A549 (cell line): ENCODE measurements around the gene ILDR2. TPM values are rescaled to one million over a fixed set of nuclear protein-coding genes. Genes with fewer than 3 reads are reported as not detected.
A peak's percentile ranks its signal among the peaks of the same experiment; 100 is the strongest.

Experiments
- ATAC-seq, 2 experiments: fragments of 200-7000 bp in 1 of 2; fragments of >200 bp in 1 of 2; cut with Nextera tagmentation in 1 of 2; cut with Tn5 transposase in 1 of 2; 3 replicates each; pipeline versions ENCODE4 v1.8.0 to v1.9.1; 2018 to 2020; ENCODE audit warnings: mild to moderate bottlenecking in 1 of 2, moderate library complexity in 1 of 2
- CTCF ChIA-PET: fragments of 300-600 bp; sonication (Branson Sonifier 250); formaldehyde crosslinking; extraction: SDS; loops from one replicate; lab custom pipeline; 2021; ENCODE audit warnings: antibody characterized with exemption, inconsistent platforms; lab: Yijun Ruan, JAX
- POLR2A ChIA-PET: fragments of 350-600 bp; formaldehyde crosslinking; extraction: SDS; loops from one replicate; lab custom pipeline; 2021; ENCODE audit warnings: antibody characterized with exemption, inconsistent platforms; lab: Yijun Ruan, JAX
- DNase-seq, 2 experiments: peaks; one replicate each; pipeline versions ENCODE4 v3.0.0 to v3.0.0-alpha.2; 2011 to 2016; ENCODE audit warnings: low read depth in 1 of 2, low spot score in 1 of 2
- FAIRE-seq: peaks from 2 replicates; lab custom pipeline; 2011; peaks lifted over from hg19 to GRCh38; lab: Jason Lieb, UNC
- H3K27ac ChIP-seq, 2 experiments: fragments of >200 bp; sonication (Bioruptor Twin); formaldehyde crosslinking; 3 replicates each; pipeline ENCODE4 v1.5.1; 2016 to 2017
- H3K4me1 ChIP-seq: fragments of >200 bp; sonication (Bioruptor Twin); formaldehyde crosslinking; 3 replicates; pipeline ENCODE4 v1.6.1; 2016
- H3K4me2 ChIP-seq: fragments of >200 bp; sonication (Bioruptor Twin); formaldehyde crosslinking; 3 replicates; pipeline ENCODE4 v1.6.1; 2016
- H3K4me3 ChIP-seq: fragments of >200 bp; sonication (Bioruptor Twin); formaldehyde crosslinking; 3 replicates; pipeline ENCODE4 v1.5.1; 2016
- H3K9me3 ChIP-seq: fragments of >200 bp; sonication (Bioruptor Twin); formaldehyde crosslinking; 3 replicates; pipeline ENCODE4 v1.6.1; 2016
- BCL3 ChIP-seq: fragments of >200 bp; sonication (Bioruptor Twin); formaldehyde crosslinking; IDR thresholded peaks from 3 replicates; pipeline ENCODE4 v1.6.1; 2016
- BHLHE40 ChIP-seq: IDR thresholded peaks from 2 replicates; pipeline ENCODE4 v1.6.1; 2012; ENCODE audit warnings: low read depth, low read length, inconsistent platforms
- CHD4 ChIP-seq: fragments of 200-600 bp; sonication (generic); IDR thresholded peaks from 2 replicates; pipeline ENCODE4 v1.6.1; 2016; ENCODE audit warnings: antibody characterized with exemption, mild to moderate bottlenecking, borderline replicate concordance
- EHF ChIP-seq: fragments of 250-450 bp; sonication (Bioruptor Pico); IDR thresholded peaks from 2 replicates; pipeline ENCODE4 v1.5.0; 2020; ENCODE audit warnings: mild to moderate bottlenecking
- GATA3 ChIP-seq: IDR thresholded peaks from 2 replicates; pipeline ENCODE4 v1.6.1; 2012; ENCODE audit warnings: borderline replicate concordance
- HDAC2 ChIP-seq: fragments of 200-600 bp; sonication (generic); IDR thresholded peaks from 2 replicates; pipeline ENCODE4 v1.6.1; 2016
- HEYL ChIP-seq: fragments of 250-450 bp; sonication (Bioruptor Pico); IDR thresholded peaks from 2 replicates; pipeline ENCODE4 v1.8.0; 2021; ENCODE audit warnings: mild to moderate bottlenecking, moderate library complexity
- HOXA7 ChIP-seq: fragments of 250-450 bp; sonication (Bioruptor Pico); IDR thresholded peaks from 2 replicates; pipeline ENCODE4 v1.5.0; 2020; ENCODE audit warnings: mild to moderate bottlenecking, moderate library complexity
- JUN ChIP-seq, 2 experiments: fragments of >200 bp; sonication (Bioruptor Twin); formaldehyde crosslinking; IDR thresholded peaks; 2 replicates in 1 of 2; 3 replicates in 1 of 2; pipeline ENCODE4 v1.6.1; 2016 to 2017
- MAFK ChIP-seq: fragments of 450-650 bp; IDR thresholded peaks from 2 replicates; pipeline ENCODE4 v1.6.1; 2014; ENCODE audit not compliant: partially characterized antibody
- MAZ ChIP-seq: fragments of 150-350 bp; IDR thresholded peaks from 2 replicates; pipeline ENCODE4 v1.6.1; 2014; ENCODE audit warnings: antibody characterized with exemption, low read depth, low read length, borderline replicate concordance
- MYC ChIP-seq: IDR thresholded peaks from 2 replicates; pipeline ENCODE4 v1.6.1; 2012; ENCODE audit warnings: mild to moderate bottlenecking, inconsistent platforms, low read length, improper control_type of control experiment, borderline replicate concordance
- NPAS2 ChIP-seq: fragments of 250-450 bp; sonication (Bioruptor Pico); IDR thresholded peaks from 2 replicates; pipeline ENCODE4 v1.8.0; 2022; ENCODE audit warnings: mild to moderate bottlenecking, moderate library complexity, borderline replicate concordance
- POLR2A ChIP-seq: IDR thresholded peaks from 2 replicates; pipeline ENCODE4 v1.6.1; 2012; ENCODE audit warnings: mild to moderate bottlenecking, low read length
- RNF2 ChIP-seq: fragments of 200-600 bp; sonication (generic); IDR thresholded peaks from 2 replicates; pipeline ENCODE4 v1.6.1; 2016; ENCODE audit warnings: low read depth, mild to moderate bottlenecking, antibody characterized with exemption, moderate library complexity, borderline replicate concordance
- SREBF2 ChIP-seq: fragments of 450-650 bp; IDR thresholded peaks from 2 replicates; pipeline ENCODE4 v1.6.1; 2014; ENCODE audit warnings: mild to moderate bottlenecking, moderate library complexity
- TP53 ChIP-seq: fragments of 250-450 bp; sonication (Bioruptor Pico); IDR thresholded peaks from 2 replicates; pipeline ENCODE4 v1.5.0; 2021; ENCODE audit warnings: mild to moderate bottlenecking, moderate library complexity
- ZNF302 ChIP-seq: fragments of 250-450 bp; sonication (Bioruptor Pico); IDR thresholded peaks from 2 replicates; pipeline ENCODE4 v1.9.0; 2021; ENCODE audit warnings: inconsistent platforms, mild to moderate bottlenecking, moderate library complexity
- WGBS: methylation state at CpG from one replicate; pipeline ENCODE4 v1.1.6; 2017; ENCODE audit errors: missing lambda C conversion rate; 5-methylcytosine and 5-hydroxymethylcytosine counted together
- polyA plus RNA-seq, 4 experiments: library from polyadenylated mRNA; depleted of rRNA in 3 of 4; stranded (reverse); fragments of >200 nt; fragmentation: RNase III in 1 of 4; extraction: RNeasy Plus Mini Kit Qiagen cat#74134 plus additional on column Dnase treatment in 1 of 4; gene quantifications; 2 replicates in 3 of 4; 3 replicates in 1 of 4; pipeline ENCODE4 v1.2.3, GENCODE V29; 2011 to 2017
- TF ChIP-seq, protein P1 (sequence below): fragments of 200-600 bp; sonication (generic); IDR thresholded peaks from 2 replicates; pipeline ENCODE4 v1.6.1; 2016; ENCODE audit warnings: antibody characterized with exemption, mild to moderate bottlenecking, moderate library complexity
- TF ChIP-seq, protein P2 (sequence below): IDR thresholded peaks from 2 replicates; pipeline ENCODE4 v1.6.1; 2012

The ILDR2 gene
- polyA plus RNA-seq, 2 of the 4 experiments (the other 2 are of a cell fraction) = 0.04 TPM; not detected in 1

DNA sequence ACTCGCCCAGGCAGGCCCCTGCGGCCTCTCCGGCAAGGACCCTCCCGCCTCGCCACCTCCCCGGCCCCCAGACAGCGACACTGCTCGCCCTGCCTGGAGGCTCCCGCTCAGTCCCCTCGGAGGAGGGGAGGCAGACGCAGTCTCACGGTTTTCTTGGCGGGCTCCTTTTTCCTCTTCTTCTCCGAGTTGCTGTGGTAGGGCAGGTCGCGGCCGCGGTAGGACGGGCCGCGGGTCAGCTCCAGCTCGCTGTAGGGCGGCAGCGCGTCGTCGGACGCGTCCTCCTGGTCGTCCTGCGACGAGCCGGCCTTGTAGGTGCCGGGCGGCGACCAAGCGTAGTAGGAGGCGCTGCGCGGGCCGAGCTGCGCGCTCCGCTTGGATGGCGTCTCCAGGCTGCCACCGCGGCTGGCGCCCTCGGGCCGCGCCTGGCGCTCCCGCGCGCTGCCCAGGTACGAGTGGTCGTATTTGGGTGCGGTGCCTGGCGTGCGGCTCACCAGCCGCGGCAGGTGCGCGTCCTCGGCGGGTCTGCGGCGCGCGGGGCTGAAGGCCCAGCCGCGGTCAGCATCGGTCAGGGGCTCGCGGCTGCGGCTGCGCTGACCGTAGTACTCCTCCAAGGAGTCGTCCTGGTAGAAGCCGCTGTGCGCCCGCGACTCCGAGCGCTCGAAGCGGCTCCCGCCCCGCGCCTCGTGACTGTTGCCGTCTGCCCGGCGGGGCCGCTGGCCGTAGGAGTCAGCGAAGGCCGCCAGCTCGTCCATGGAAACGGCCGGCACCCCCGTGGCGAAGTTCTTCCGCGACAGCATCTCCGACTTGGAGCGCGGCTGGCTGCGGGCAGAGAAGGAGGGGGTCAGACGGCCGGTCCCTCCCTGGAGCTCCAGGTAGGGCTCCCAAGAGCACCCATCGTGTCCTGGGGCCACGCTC is 54.5 kb downstream of the ILDR2 start:
- Histone ChIP-seq H3K4me2 (peak overlapping the region; percentile 71), H3K9me3 (no peaks in the 10 kb centered on the region; the same call in 2 of the 3 replicates), H3K4me3 (peak overlapping the region; percentile 37), H3K27ac (no peak overlapping the region), H3K4me1 (no peaks in the 10 kb centered on the region)
- WGBS = 63% methylated on average over 21 of the region's 113 CpGs
- ATAC-seq (peak; percentile 57 to 73), FAIRE-seq (no peak), DNase-seq (peak in 1 of 2 experiments; percentile 15)
- ChIA-PET CTCF (interaction anchor here (3.1 kb wide), 2 partner anchors 11 to 138 kb away, joined by 12 to 19 read pairs; no protein-coding TSS in a partner anchor), POLR2A (no interaction called here)
- no peak for TF ChIP-seq MAZ
- no peak for TF ChIP-seq HDAC2
- TF ChIP-seq, protein P1, sequence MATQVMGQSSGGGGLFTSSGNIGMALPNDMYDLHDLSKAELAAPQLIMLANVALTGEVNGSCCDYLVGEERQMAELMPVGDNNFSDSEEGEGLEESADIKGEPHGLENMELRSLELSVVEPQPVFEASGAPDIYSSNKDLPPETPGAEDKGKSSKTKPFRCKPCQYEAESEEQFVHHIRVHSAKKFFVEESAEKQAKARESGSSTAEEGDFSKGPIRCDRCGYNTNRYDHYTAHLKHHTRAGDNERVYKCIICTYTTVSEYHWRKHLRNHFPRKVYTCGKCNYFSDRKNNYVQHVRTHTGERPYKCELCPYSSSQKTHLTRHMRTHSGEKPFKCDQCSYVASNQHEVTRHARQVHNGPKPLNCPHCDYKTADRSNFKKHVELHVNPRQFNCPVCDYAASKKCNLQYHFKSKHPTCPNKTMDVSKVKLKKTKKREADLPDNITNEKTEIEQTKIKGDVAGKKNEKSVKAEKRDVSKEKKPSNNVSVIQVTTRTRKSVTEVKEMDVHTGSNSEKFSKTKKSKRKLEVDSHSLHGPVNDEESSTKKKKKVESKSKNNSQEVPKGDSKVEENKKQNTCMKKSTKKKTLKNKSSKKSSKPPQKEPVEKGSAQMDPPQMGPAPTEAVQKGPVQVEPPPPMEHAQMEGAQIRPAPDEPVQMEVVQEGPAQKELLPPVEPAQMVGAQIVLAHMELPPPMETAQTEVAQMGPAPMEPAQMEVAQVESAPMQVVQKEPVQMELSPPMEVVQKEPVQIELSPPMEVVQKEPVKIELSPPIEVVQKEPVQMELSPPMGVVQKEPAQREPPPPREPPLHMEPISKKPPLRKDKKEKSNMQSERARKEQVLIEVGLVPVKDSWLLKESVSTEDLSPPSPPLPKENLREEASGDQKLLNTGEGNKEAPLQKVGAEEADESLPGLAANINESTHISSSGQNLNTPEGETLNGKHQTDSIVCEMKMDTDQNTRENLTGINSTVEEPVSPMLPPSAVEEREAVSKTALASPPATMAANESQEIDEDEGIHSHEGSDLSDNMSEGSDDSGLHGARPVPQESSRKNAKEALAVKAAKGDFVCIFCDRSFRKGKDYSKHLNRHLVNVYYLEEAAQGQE = no peak
- TF ChIP-seq SREBF2 = no peak
- no peak for TF ChIP-seq POLR2A
- no peak for TF ChIP-seq TP53
- TF ChIP-seq, protein P2, sequence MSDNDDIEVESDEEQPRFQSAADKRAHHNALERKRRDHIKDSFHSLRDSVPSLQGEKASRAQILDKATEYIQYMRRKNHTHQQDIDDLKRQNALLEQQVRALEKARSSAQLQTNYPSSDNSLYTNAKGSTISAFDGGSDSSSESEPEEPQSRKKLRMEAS = no peak
- no peak for TF ChIP-seq BCL3

DNA sequence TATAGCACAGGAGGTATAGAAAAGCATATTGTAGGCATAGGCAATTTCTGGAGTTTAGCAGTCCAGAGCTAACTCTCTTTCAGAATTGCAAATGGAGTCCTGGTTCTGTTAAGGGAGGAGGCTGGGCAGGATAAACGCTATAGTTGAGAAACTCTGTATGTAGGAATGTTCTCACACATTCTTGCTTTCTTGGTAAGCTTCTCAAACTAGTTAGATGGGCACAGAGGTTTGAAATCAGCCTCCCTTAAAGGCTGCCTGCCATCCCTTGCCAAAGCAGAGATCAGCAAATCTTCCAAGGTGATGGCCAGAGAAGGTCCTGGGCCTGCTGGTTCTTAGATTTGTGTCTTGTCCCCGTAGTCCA is 56.4 kb downstream of the ILDR2 start:
- ChIA-PET CTCF (interaction anchor here (0.8 to 22.2 kb wide), 6 partner anchors 8 to 615 kb away, joined by 3 to 534 read pairs (median 4); no protein-coding TSS in a partner anchor), POLR2A (no interaction called here)
- H3K9me3 ChIP-seq = no peaks in the 10 kb centered on the region; the same call in 2 of the 3 replicates
- no peak overlapping the region for H3K4me2 ChIP-seq
- H3K4me3 ChIP-seq = no peak overlapping the region
- no peak overlapping the region for H3K27ac ChIP-seq
- DNase-seq (no peak), FAIRE-seq (no peak), ATAC-seq (no peak)
- TF ChIP-seq MAFK (no peak), HOXA7 (CRISPR knock-in tag) (no peak), EHF (no peak), TP53 (no peak)
- H3K4me1 ChIP-seq = no peaks in the 10 kb centered on the region
- 14% methylated on average over 2 of the region's 2 CpGs for WGBS

DNA sequence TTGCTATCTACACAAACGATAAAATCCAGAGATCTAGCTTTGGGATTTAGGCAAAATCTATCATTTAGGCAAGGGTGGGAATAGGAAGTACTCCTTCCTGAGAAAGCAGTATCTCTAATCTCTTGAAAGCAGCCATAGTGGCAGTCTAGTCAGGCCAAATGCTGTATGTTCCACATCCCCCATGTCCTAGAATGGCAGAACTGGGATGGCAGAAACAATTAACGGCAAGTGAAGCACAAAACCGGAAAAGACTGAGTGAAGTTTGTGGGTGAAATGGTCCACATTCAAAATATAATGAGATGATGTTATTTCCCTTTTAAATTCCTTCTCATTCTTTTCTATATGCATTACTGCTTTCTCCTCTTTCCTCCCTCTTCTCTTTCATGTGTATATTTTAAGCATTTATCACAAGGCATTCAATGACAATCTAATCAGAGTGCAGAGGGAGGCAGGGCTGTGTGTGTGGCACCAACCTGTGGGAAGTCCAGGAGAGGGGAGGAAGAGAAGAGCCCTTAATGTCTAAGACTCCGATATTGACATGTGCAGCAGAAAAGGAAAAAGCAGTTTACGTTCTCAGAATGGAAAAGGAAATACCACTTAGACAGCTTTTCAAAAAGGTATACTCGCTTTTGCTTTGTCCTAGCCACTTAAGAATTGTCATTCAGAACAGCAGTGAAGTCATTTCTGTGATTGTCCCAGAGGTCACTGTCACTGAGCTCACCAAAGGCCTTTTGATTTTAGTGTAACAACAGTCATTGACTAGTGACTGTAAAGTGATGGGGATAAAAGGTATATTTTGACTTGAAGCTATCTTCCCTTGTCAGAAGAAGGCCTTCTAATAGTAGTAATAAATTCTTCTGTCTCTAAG is 57.0 kb downstream of the ILDR2 start:
- CTCF ChIA-PET = interaction anchor here (0.8 to 22.2 kb wide), 6 partner anchors 9 to 615 kb away, joined by 3 to 534 read pairs (median 4); no protein-coding TSS in a partner anchor
- TF ChIP-seq MYC (no peak), CHD4 (no peak), HEYL (CRISPR knock-in tag) (no peak), BHLHE40 (no peak), JUN (IDR thresholded peaks at IDR 0.05) (no peak), ZNF302 (CRISPR knock-in tag) (no peak), NPAS2 (no peak), GATA3 (no peak), MAFK (no peak), RNF2 (no peak)

More for the DNA sequence above, 57.0 kb downstream of the ILDR2 start:
- ATAC-seq (no peak), FAIRE-seq (no peak), DNase-seq (no peak)
- 33% methylated on average over 6 of the region's 6 CpGs for WGBS
- Histone ChIP-seq H3K4me3 (no peak overlapping the region), H3K9me3 (no peaks in the 10 kb centered on the region; the same call in 2 of the 3 replicates), H3K27ac (no peak overlapping the region), H3K4me1 (no peaks in the 10 kb centered on the region), H3K4me2 (no peak overlapping the region)
- POLR2A ChIA-PET = no interaction called here
